PC-3 (cell line): ENCODE data around the gene EDIL3. TPM values are rescaled to one million over a fixed set of nuclear protein-coding genes. Genes with fewer than 3 reads are reported as not detected.

Source experiments
- ATAC-seq: fragments of 200-7000 bp; cut with Tn5 transposase; 2 replicates; pipeline ENCODE4 v1.9.1; 2020; ENCODE audit warnings: mild to moderate bottlenecking, moderate library complexity
- BruUV-seq: library from RNA; stranded (reverse); fragments of 400-500 nt; replicated peaks from 2 replicates; lab custom pipeline; 2021; lab: Mats Ljungman, UMichigan
- CTCF ChIA-PET: fragments of 300-600 bp; sonication (Branson Sonifier 250); formaldehyde crosslinking; loops from one replicate; lab custom pipeline; 2022; ENCODE audit warnings: antibody characterized with exemption; lab: Charles Lee
- POLR2A ChIA-PET: fragments of 300-600 bp; sonication (Branson Sonifier 250); formaldehyde crosslinking; loops from one replicate; lab custom pipeline; 2022; ENCODE audit warnings: antibody characterized with exemption; ENCODE audit not compliant: unreplicated experiment; lab: Charles Lee
- DNase-seq: peaks from one replicate; pipeline ENCODE4 v3.0.0-alpha.2; 2015
- H2AFZ ChIP-seq: fragments of 300-600 bp; sonication (generic); 2 replicates; pipeline ENCODE4 v1.6.0; 2016; ENCODE audit warnings: antibody characterized with exemption, low read length
- H3F3A ChIP-seq: fragments of 300-600 bp; sonication (generic); one replicate; pipeline ENCODE4 v1.6.0; 2017; ENCODE audit warnings: antibody characterized with exemption, low read length, control low read depth, mild to moderate bottlenecking; ENCODE audit not compliant: unreplicated experiment
- H3K27ac ChIP-seq: fragments of 300-600 bp; sonication (generic); 2 replicates; pipeline ENCODE4 v1.5.1; 2016; ENCODE audit warnings: mild to moderate bottlenecking, low read length
- H3K27me3 ChIP-seq: fragments of 300-600 bp; sonication (generic); 2 replicates; pipeline ENCODE4 v1.6.1; 2016; ENCODE audit warnings: low read length, mixed read lengths
- H3K36me3 ChIP-seq: fragments of 300-600 bp; sonication (generic); 2 replicates; pipeline ENCODE4 v1.6.1; 2016; ENCODE audit warnings: low read depth, mixed run types, low read length, mixed read lengths
- H3K4me1 ChIP-seq: fragments of 300-600 bp; sonication (generic); 2 replicates; pipeline ENCODE4 v1.5.1; 2016; ENCODE audit warnings: low read length; ENCODE audit not compliant: insufficient read depth
- H3K4me2 ChIP-seq: fragments of 300-600 bp; sonication (generic); 2 replicates; pipeline ENCODE4 v1.6.0; 2016; ENCODE audit warnings: low read length
- H3K4me3 ChIP-seq: fragments of 300-600 bp; sonication (generic); 2 replicates; pipeline ENCODE4 v1.5.1; 2016; ENCODE audit warnings: mild to moderate bottlenecking, low read length, mixed read lengths
- H3K79me2 ChIP-seq: fragments of 300-600 bp; sonication (generic); 2 replicates; pipeline ENCODE4 v1.6.1; 2017; ENCODE audit warnings: low read length, mixed read lengths
- H3K9ac ChIP-seq: fragments of 300-600 bp; sonication (generic); 2 replicates; pipeline ENCODE4 v1.6.0; 2016; ENCODE audit warnings: mild to moderate bottlenecking, low read length
- H3K9me2 ChIP-seq: fragments of 300-600 bp; sonication (generic); replicated peaks from 2 replicates; pipeline ENCODE4 v1.6.1; 2016; ENCODE audit warnings: mixed run types, low read length, mixed read lengths
- H3K9me3 ChIP-seq: fragments of 300-600 bp; sonication (generic); 2 replicates; pipeline ENCODE4 v1.6.1; 2016; ENCODE audit warnings: low read length, mixed read lengths
- H4K20me1 ChIP-seq: fragments of 300-600 bp; sonication (generic); 2 replicates; pipeline ENCODE4 v1.6.1; 2016; ENCODE audit warnings: low read length, mixed read lengths
- EZH2 ChIP-seq: fragments of 300-600 bp; sonication (generic); IDR thresholded peaks from one replicate; pipeline ENCODE4 v1.6.1; 2017; ENCODE audit warnings: antibody characterized with exemption, mild to moderate bottlenecking, low read length; ENCODE audit not compliant: unreplicated experiment
- EZH2phosphoT487 ChIP-seq: fragments of 300-600 bp; sonication (generic); IDR thresholded peaks from 2 replicates; pipeline ENCODE4 v1.6.1; 2018; ENCODE audit warnings: mild to moderate bottlenecking, antibody characterized with exemption, low read length, borderline replicate concordance
- intact Hi-C: fragments of 100-400 bp; cut with micrococcal nuclease; formaldehyde crosslinking; loops from 2 replicates; pipeline ENCODE4 v1.9.0; 2023
- total RNA-seq: library from RNA; depleted of rRNA; stranded (reverse); fragments of >200 nt; gene quantifications from 2 replicates; pipeline ENCODE4 v1.2.3, GENCODE V29; 2014
- TF ChIP-seq, protein P1 (sequence below): fragments of 300-600 bp; sonication (generic); conservative IDR thresholded peaks from 2 replicates; pipeline ENCODE4 v1.5.1; 2017; ENCODE audit warnings: antibody characterized with exemption, low read depth, mild to moderate bottlenecking, low read length

The EDIL3 gene
- total RNA-seq, 1 experiment from 2014 or later, result 13.8 TPM

DNA sequence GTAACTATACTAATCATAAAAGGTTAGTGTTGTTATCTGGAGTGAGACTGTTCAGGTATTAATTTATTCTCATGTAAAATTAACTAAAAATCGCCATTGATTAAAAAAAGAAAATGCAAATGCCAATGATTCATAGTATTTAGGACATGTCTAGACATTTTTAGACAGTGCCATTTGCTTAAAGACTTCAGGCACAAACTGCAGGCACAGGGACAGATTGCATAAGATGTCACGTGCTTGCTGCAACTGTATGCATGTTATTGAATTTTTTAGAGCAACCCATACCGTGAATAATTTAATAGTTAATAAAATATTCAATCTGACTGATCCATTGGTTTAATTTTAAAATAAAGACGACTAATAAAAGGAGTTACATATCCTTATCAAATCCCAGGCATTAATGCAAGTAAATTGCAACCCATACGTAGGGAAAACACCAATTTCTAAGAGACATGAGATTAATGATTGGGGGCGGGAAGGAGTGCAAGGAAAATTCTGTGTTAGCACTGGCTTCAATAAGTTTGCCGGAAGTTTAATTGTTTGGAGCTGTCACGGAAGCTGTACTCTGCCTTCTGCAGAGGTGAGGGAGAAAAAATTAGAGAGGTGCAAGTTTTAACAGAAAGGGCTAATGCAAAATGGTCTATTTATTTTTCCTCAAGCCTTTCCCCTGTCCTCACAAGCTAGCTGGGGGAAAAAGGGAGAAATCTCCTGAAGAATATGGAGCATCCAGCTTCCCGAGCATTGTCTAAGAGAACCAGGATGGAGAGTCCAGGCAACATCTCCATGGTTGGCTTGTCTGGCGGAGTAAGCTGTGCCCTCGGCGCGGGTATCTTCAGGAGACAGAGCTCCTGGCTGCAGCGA lies 2.9 kb downstream of the EDIL3 start:
- BruUV-seq, result no TSS peak

DNA sequence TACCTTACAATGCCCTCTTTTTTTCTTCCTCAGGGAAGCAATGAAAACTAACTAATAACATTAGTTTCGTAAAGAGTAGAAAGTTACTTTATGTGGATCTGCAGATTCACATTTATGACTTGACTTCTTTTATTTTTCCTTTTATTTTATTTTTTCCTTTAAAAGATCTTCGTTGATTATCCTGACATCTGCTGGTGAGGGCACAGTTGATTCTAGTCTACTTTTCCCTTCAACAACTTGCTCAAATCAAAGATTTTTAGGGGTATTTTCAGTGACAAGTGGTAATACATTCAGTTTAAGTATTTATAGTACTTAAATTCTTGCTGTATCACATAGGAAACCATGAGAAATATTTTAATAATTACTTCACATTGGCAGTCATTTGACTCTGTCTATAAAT lies 4.9 kb downstream of the EDIL3 start:
- TF ChIP-seq, protein P1, sequence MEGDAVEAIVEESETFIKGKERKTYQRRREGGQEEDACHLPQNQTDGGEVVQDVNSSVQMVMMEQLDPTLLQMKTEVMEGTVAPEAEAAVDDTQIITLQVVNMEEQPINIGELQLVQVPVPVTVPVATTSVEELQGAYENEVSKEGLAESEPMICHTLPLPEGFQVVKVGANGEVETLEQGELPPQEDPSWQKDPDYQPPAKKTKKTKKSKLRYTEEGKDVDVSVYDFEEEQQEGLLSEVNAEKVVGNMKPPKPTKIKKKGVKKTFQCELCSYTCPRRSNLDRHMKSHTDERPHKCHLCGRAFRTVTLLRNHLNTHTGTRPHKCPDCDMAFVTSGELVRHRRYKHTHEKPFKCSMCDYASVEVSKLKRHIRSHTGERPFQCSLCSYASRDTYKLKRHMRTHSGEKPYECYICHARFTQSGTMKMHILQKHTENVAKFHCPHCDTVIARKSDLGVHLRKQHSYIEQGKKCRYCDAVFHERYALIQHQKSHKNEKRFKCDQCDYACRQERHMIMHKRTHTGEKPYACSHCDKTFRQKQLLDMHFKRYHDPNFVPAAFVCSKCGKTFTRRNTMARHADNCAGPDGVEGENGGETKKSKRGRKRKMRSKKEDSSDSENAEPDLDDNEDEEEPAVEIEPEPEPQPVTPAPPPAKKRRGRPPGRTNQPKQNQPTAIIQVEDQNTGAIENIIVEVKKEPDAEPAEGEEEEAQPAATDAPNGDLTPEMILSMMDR, result peak; percentile 41; the same call in 1 of the 2 replicates
- TF ChIP-seq EZH2phosphoT487, result no peak
- Histone ChIP-seq H3K79me2 (peaks cover 37% of the 10 kb centered on the region; the same call in 1 of the 2 replicates), H4K20me1 (no peaks in the 10 kb centered on the region), H3K9me3 (no peaks in the 10 kb centered on the region), H3K27me3 (no peaks in the 10 kb centered on the region), H2AFZ (no peak overlapping the region), H3K9me2 (no peaks in the 10 kb centered on the region), H3K4me1 (peaks cover 8% of the 10 kb centered on the region; the same call in 1 of the 2 replicates), H3K4me3 (no peak overlapping the region), H3K36me3 (no peaks in the 10 kb centered on the region), H3K4me2 (peak overlapping the region; percentile 37; the same call in 1 of the 2 replicates), H3K27ac (no peak overlapping the region), H3F3A (no peaks in the 10 kb centered on the region), H3K9ac (no peak overlapping the region)
- no TSS peak for BruUV-seq
- DNase-seq, result peak; percentile 10
- CTCF ChIA-PET, result no interaction called here
- no peak for ATAC-seq
- intact Hi-C loops, result loop anchor here (2.0 to 5.0 kb wide), 4 partner anchors 102 to 657 kb away; partner anchors contain the start of gene HAPLN1
- POLR2A ChIA-PET, result no interaction called here

More for the DNA sequence above, 2.9 kb downstream of the EDIL3 start:
- Histone ChIP-seq H3F3A (no peaks in the 10 kb centered on the region), H3K36me3 (no peaks in the 10 kb centered on the region), H3K79me2 (peaks cover 37% of the 10 kb centered on the region; the same call in 1 of the 2 replicates), H2AFZ (peak overlapping the region; percentile 86; the same call in 1 of the 2 replicates), H3K4me2 (peak overlapping the region; percentile 90), H3K9me3 (no peaks in the 10 kb centered on the region), H3K4me3 (peak overlapping the region; percentile 77), H3K4me1 (peaks cover 15% of the 10 kb centered on the region), H3K27ac (peak overlapping the region; percentile 46), H3K9ac (peak overlapping the region; percentile 62), H3K9me2 (no peaks in the 10 kb centered on the region), H4K20me1 (no peaks in the 10 kb centered on the region), H3K27me3 (no peaks in the 10 kb centered on the region)
- ATAC-seq, result no peak
- ChIA-PET CTCF (no interaction called here), POLR2A (no interaction called here)
- no peak for TF ChIP-seq EZH2phosphoT487
- TF ChIP-seq, protein P1, result no peak
- TF ChIP-seq EZH2, result no peak
- no peak for DNase-seq
- intact Hi-C loops, result loop anchor here (2.0 to 5.0 kb wide), 4 partner anchors 104 to 659 kb away; partner anchors contain the start of gene HAPLN1

DNA sequence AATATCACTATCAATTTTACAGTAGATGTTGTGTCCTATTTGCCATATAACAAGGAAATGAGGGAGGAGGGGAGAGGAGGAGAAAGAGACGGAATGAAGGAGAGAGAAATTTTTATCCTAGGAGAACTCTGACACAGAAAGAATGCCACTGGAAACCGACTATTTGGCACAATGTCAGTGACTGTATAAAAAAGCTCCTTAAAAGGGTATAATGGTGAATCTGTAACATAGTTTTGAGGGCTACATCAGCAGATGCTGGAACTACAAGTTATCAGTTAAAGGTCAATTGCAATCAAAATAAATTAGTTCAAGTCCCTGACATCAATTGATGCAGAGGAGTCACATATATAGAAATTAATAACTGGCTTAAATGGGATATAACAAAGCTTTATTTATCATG lies 5.7 kb downstream of the EDIL3 start:
- H3F3A ChIP-seq, result no peaks in the 10 kb centered on the region
- ChIA-PET CTCF (no interaction called here), POLR2A (no interaction called here)
- H4K20me1 ChIP-seq, result no peaks in the 10 kb centered on the region
- TF ChIP-seq EZH2phosphoT487, result no peak
- no peak for TF ChIP-seq EZH2
- TF ChIP-seq, protein P1, result no peak
- no peaks in the 10 kb centered on the region for H3K9me2 ChIP-seq
- H2AFZ ChIP-seq, result no peak overlapping the region
- H3K9ac ChIP-seq, result no peak overlapping the region
- no peaks in the 10 kb centered on the region for H3K27me3 ChIP-seq
- no TSS peak for BruUV-seq
- H3K79me2 ChIP-seq, result peaks cover 34% of the 10 kb centered on the region; the same call in 1 of the 2 replicates
- H3K9me3 ChIP-seq, result no peaks in the 10 kb centered on the region
- H3K27ac ChIP-seq, result no peak overlapping the region
- H3K4me2 ChIP-seq, result 0 out of 2 replicates have a peak overlapping the region, but pooled peaks have one; percentile 8
- peaks cover 8% of the 10 kb centered on the region; the same call in 1 of the 2 replicates for H3K4me1 ChIP-seq
- intact Hi-C loops, result no loop called here
- ATAC-seq, result no peak
- no peak for DNase-seq
- H3K4me3 ChIP-seq, result no peak overlapping the region
- no peaks in the 10 kb centered on the region for H3K36me3 ChIP-seq
